ENCODE measurements around the gene GNAL. TPM values are rescaled to one million over a fixed set of nuclear protein-coding genes. Genes with fewer than 3 reads are reported as not detected.
A peak's percentile ranks its signal among the peaks of the same experiment; 100 is the strongest.

Gene GNAL
- total RNA-seq, 2 donors from 2014 or later, result 0.30 to 0.32 TPM

- peak overlapping the region; percentile 72 for H3K27ac Mint-ChIP-seq
- no peak overlapping the region for H3K4me3 Mint-ChIP-seq
- H3K9me3 Mint-ChIP-seq, result no peaks in the 10 kb centered on the region
- H3K36me3 Mint-ChIP-seq (ENCODE audit: low read depth), result peaks cover 6% of the 10 kb centered on the region
- no peaks in the 10 kb centered on the region for H3K27me3 Mint-ChIP-seq
- ATAC-seq (replicated peaks), result peak; percentile 34
- peaks cover 4% of the 10 kb centered on the region for H3K4me1 Mint-ChIP-seq
Observed at GRCh38 chr18:11859903-11860407, 170.9 kb downstream of the GNAL start.

- H3K9me3 Mint-ChIP-seq, result no peaks in the 10 kb centered on the region
- peaks cover 4% of the 10 kb centered on the region for H3K4me1 Mint-ChIP-seq
- no peaks in the 10 kb centered on the region for H3K36me3 Mint-ChIP-seq (ENCODE audit: low read depth)
- ATAC-seq (replicated peaks), result no peak
- peak overlapping the region; percentile 72 for H3K27ac Mint-ChIP-seq
- no peaks in the 10 kb centered on the region for H3K27me3 Mint-ChIP-seq
- no peak overlapping the region for H3K4me3 Mint-ChIP-seq
Observed at GRCh38 chr18:11860594-11861450, 171.8 kb downstream of the GNAL start.

- H3K27ac Mint-ChIP-seq, result no peak overlapping the region
- H3K27me3 Mint-ChIP-seq, result peaks cover 6% of the 10 kb centered on the region
- H3K9me3 Mint-ChIP-seq, result no peaks in the 10 kb centered on the region
- no peak for ATAC-seq (replicated peaks)
- no peak overlapping the region for H3K4me3 Mint-ChIP-seq
- H3K4me1 Mint-ChIP-seq, result peaks cover 4% of the 10 kb centered on the region
- H3K36me3 Mint-ChIP-seq (ENCODE audit: low read depth), result no peaks in the 10 kb centered on the region
Observed at GRCh38 chr18:11861583-11862288, 172.7 kb downstream of the GNAL start.

- Mint-ChIP-seq H3K9me3 (no peaks in the 10 kb centered on the region), H3K36me3 (ENCODE audit: low read depth) (no peaks in the 10 kb centered on the region), H3K4me1 (no peaks in the 10 kb centered on the region), H3K27ac (no peak overlapping the region), H3K27me3 (peaks cover 6% of the 10 kb centered on the region), H3K4me3 (no peak overlapping the region)
- ATAC-seq (replicated peaks), result no peak
Observed at GRCh38 chr18:11862468-11863137, 173.5 kb downstream of the GNAL start.

GRCh38 chr18:11864471-11864870 is 175.4 kb downstream of the GNAL start:
- ATAC-seq (replicated peaks), result no peak
- Mint-ChIP-seq H3K9me3 (no peaks in the 10 kb centered on the region), H3K4me1 (no peaks in the 10 kb centered on the region), H3K27me3 (peaks cover 6% of the 10 kb centered on the region), H3K36me3 (ENCODE audit: low read depth) (no peaks in the 10 kb centered on the region), H3K4me3 (no peak overlapping the region), H3K27ac (no peak overlapping the region)

GRCh38 chr18:11865071-11865470 is 176.0 kb downstream of the GNAL start:
- Mint-ChIP-seq H3K4me1 (no peaks in the 10 kb centered on the region), H3K36me3 (ENCODE audit: low read depth) (no peaks in the 10 kb centered on the region), H3K9me3 (no peaks in the 10 kb centered on the region), H3K4me3 (no peak overlapping the region), H3K27ac (no peak overlapping the region), H3K27me3 (peaks cover 6% of the 10 kb centered on the region)
- ATAC-seq (replicated peaks), result no peak

DNA sequence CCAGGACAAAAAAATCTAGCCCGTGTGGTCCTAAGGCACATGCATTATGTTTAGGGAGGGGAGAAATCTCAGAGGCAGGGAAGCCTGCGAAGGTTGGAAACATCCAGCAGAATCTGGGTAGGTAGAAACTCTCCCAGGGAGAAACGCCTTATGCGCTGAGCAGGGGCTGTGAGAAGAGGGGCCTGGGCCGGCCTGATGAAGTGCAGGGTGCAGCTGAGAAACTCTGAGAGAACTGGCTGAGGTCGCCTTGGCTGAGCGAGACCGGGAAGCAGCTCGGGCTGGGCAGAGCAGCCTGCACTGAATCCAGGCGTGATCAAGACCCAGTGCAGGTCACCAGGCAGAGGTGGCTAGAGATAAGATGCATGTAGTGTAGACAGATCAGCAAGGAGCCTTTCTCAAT is 177.3 kb downstream of the GNAL start:
- Mint-ChIP-seq H3K9me3 (no peaks in the 10 kb centered on the region), H3K27ac (no peak overlapping the region), H3K27me3 (peaks cover 6% of the 10 kb centered on the region), H3K4me1 (no peaks in the 10 kb centered on the region), H3K4me3 (no peak overlapping the region), H3K36me3 (ENCODE audit: low read depth) (no peaks in the 10 kb centered on the region)
- no peak for ATAC-seq (replicated peaks)

DNA sequence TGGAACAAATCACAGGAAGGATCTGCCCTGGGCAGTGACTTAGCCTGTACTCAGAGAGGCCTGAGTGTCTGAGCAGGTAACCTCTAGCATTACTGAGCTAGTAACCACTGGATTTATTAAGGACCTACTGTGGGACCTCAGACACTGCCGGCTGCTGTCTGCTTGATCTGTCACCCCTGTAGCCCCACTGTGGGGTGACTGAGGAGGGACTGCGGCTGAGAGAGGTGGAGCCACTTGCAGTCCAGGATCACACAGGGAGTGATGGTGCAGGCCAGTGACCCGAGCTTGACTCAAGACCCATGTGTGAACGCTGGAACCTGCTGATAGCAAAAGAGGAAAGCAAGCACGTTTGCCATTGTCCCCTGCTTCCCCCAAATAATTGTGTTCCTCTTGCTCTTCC is 177.7 kb downstream of the GNAL start:
- H3K4me3 Mint-ChIP-seq, result no peak overlapping the region
- no peak overlapping the region for H3K27ac Mint-ChIP-seq
- H3K36me3 Mint-ChIP-seq (ENCODE audit: low read depth), result no peaks in the 10 kb centered on the region
- peaks cover 6% of the 10 kb centered on the region for H3K27me3 Mint-ChIP-seq
- no peak for ATAC-seq (replicated peaks)
- no peaks in the 10 kb centered on the region for H3K4me1 Mint-ChIP-seq
- no peaks in the 10 kb centered on the region for H3K9me3 Mint-ChIP-seq

GRCh38 chr18:11868230-11868629 is 179.2 kb downstream of the GNAL start:
- Mint-ChIP-seq H3K4me3 (no peak overlapping the region), H3K36me3 (ENCODE audit: low read depth) (no peaks in the 10 kb centered on the region), H3K9me3 (no peaks in the 10 kb centered on the region), H3K27me3 (peaks cover 6% of the 10 kb centered on the region), H3K27ac (no peak overlapping the region), H3K4me1 (no peaks in the 10 kb centered on the region)
- ATAC-seq (replicated peaks), result no peak

- ATAC-seq (replicated peaks), result no peak
- Mint-ChIP-seq H3K27ac (no peak overlapping the region), H3K9me3 (no peaks in the 10 kb centered on the region), H3K4me3 (no peak overlapping the region), H3K4me1 (no peaks in the 10 kb centered on the region), H3K27me3 (peaks cover under 1% of the 10 kb centered on the region), H3K36me3 (ENCODE audit: low read depth) (no peaks in the 10 kb centered on the region)
Observed at GRCh38 chr18:11871501-11871900, 182.4 kb downstream of the GNAL start.

GRCh38 chr18:11872479-11873136 is 183.5 kb downstream of the GNAL start:
- H3K27me3 Mint-ChIP-seq, result no peaks in the 10 kb centered on the region
- H3K4me1 Mint-ChIP-seq, result no peaks in the 10 kb centered on the region
- no peak overlapping the region for H3K4me3 Mint-ChIP-seq
- no peak overlapping the region for H3K27ac Mint-ChIP-seq
- no peaks in the 10 kb centered on the region for H3K36me3 Mint-ChIP-seq (ENCODE audit: low read depth)
- no peak for ATAC-seq (replicated peaks)
- no peaks in the 10 kb centered on the region for H3K9me3 Mint-ChIP-seq

DNA sequence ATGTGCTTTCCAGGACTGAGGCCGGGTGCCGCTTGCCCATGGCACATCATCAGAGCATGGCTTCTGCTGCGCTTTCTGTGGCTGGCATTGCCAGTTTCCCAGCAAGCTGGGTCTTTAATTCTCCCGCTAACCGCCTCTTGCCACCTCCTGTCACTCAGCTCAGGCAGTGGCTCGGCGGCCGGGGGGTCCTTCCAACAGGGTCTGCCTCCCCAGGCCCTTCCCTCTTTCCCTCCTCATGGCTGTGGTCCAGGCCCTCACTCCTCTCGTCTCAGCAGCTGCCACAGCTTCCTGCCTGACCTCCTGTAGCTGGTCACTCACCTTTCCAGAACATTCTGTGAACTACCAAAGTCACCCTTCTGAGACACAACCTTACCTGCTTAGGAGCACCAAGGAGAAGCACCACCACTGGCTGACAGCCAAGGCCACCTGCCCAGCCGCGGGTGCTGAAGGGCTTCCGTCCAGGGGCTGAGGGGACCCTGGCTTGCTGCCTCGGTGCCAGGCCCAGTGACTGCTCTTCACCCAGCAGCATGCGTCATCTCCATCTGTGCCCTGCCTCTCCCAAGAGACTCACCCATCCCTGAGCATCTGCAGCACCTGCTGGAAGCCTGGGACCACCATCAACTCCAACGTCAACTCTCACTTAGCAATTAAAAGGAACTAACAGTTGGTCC is 184.7 kb downstream of the GNAL start:
- no peak for ATAC-seq (replicated peaks)
- Mint-ChIP-seq H3K36me3 (ENCODE audit: low read depth) (no peaks in the 10 kb centered on the region), H3K27ac (no peak overlapping the region), H3K4me3 (no peak overlapping the region), H3K4me1 (no peaks in the 10 kb centered on the region), H3K9me3 (no peaks in the 10 kb centered on the region), H3K27me3 (no peaks in the 10 kb centered on the region)

- Mint-ChIP-seq H3K4me1 (no peaks in the 10 kb centered on the region), H3K36me3 (ENCODE audit: low read depth) (no peaks in the 10 kb centered on the region), H3K4me3 (no peak overlapping the region), H3K9me3 (no peaks in the 10 kb centered on the region), H3K27ac (no peak overlapping the region), H3K27me3 (no peaks in the 10 kb centered on the region)
- ATAC-seq (replicated peaks), result no peak
Observed at GRCh38 chr18:11874676-11875075, 185.6 kb downstream of the GNAL start.

Measured in activated T-helper 17 cell treated with anti-CD3 and anti-CD28 coated beads, Interleukin-2, amount 50 U/mL, for 72 hours (primary cell).